Ishikawa (cell line): ENCODE results near the gene TEX29.

Experiments used
- CEBPB ChIP-seq: IDR thresholded peaks from 2 replicates; pipeline ENCODE4 v1.6.1; 2012
- CREB1 ChIP-seq: IDR thresholded peaks from 2 replicates; pipeline ENCODE4 v1.6.1; 2012; ENCODE audit warnings: low read depth
- EGR1 ChIP-seq: IDR thresholded peaks from 2 replicates; pipeline ENCODE4 v1.6.1; 2012
- EP300 ChIP-seq: IDR thresholded peaks from 2 replicates; pipeline ENCODE4 v1.6.1; 2012; ENCODE audit warnings: borderline replicate concordance
- FOXM1 ChIP-seq: IDR thresholded peaks from 2 replicates; pipeline ENCODE4 v1.6.1; 2012; ENCODE audit warnings: low read depth, borderline replicate concordance
- MAX ChIP-seq: IDR thresholded peaks from 2 replicates; pipeline ENCODE4 v1.6.1; 2012
- NFIC ChIP-seq: IDR thresholded peaks from 2 replicates; pipeline ENCODE4 v1.6.1; 2012
- RAD21 ChIP-seq: IDR thresholded peaks from 2 replicates; pipeline ENCODE4 v1.6.1; 2012; ENCODE audit warnings: low read depth
- REST ChIP-seq: IDR thresholded peaks from 2 replicates; pipeline ENCODE4 v1.6.1; 2012; ENCODE audit warnings: low read depth, mild to moderate bottlenecking
- TAF1 ChIP-seq: IDR thresholded peaks from 2 replicates; pipeline ENCODE4 v1.6.1; 2012; ENCODE audit warnings: low read depth, mild to moderate bottlenecking
- TCF12 ChIP-seq: IDR thresholded peaks from 2 replicates; pipeline ENCODE4 v1.6.1; 2012; ENCODE audit warnings: low read depth
- TEAD4 ChIP-seq: IDR thresholded peaks from 2 replicates; pipeline ENCODE4 v1.6.1; 2012
- USF1 ChIP-seq: IDR thresholded peaks from 2 replicates; pipeline ENCODE4 v1.6.1; 2012
- YY1 ChIP-seq: IDR thresholded peaks from 2 replicates; pipeline ENCODE4 v1.6.1; 2012; ENCODE audit warnings: low read depth
- ZBTB7A ChIP-seq: IDR thresholded peaks from 2 replicates; pipeline ENCODE4 v1.6.1; 2012; ENCODE audit warnings: low read depth

TEX29 gene

GRCh38 chr13:111282425-111282824, 38.0 kb upstream of the TEX29 start:
- no peak for TF ChIP-seq CEBPB
- no peak for TF ChIP-seq CREB1
- no peak for TF ChIP-seq REST
- TF ChIP-seq RAD21: no peak
- no peak for TF ChIP-seq YY1
- no peak for TF ChIP-seq TCF12
- TF ChIP-seq ZBTB7A: no peak
- TF ChIP-seq MAX: no peak
- TF ChIP-seq USF1: no peak
- TF ChIP-seq EGR1: no peak
- no peak for TF ChIP-seq TAF1
- no peak for TF ChIP-seq NFIC
- no peak for TF ChIP-seq TEAD4

- no peak for TF ChIP-seq EP300
- TF ChIP-seq REST: no peak
- no peak for TF ChIP-seq EGR1
- TF ChIP-seq ZBTB7A: no peak
- TF ChIP-seq TAF1: no peak
- no peak for TF ChIP-seq CREB1
- TF ChIP-seq RAD21: no peak
- TF ChIP-seq USF1: no peak
- TF ChIP-seq FOXM1: no peak
- no peak for TF ChIP-seq TEAD4
- TF ChIP-seq CEBPB: no peak
- no peak for TF ChIP-seq MAX
- no peak for TF ChIP-seq NFIC
- no peak for TF ChIP-seq YY1
- no peak for TF ChIP-seq TCF12
Observed at GRCh38 chr13:111282997-111283396, 37.4 kb upstream of the TEX29 start.

- no peak for TF ChIP-seq TEAD4
- no peak for TF ChIP-seq REST
- no peak for TF ChIP-seq CEBPB
- no peak for TF ChIP-seq TCF12
- no peak for TF ChIP-seq MAX
- no peak for TF ChIP-seq EP300
- TF ChIP-seq EGR1: no peak
- TF ChIP-seq NFIC: no peak
- TF ChIP-seq ZBTB7A: no peak
- TF ChIP-seq CREB1: no peak
- no peak for TF ChIP-seq FOXM1
- TF ChIP-seq TAF1: no peak
- no peak for TF ChIP-seq YY1
- no peak for TF ChIP-seq RAD21
- TF ChIP-seq USF1: no peak
Observed at GRCh38 chr13:111283457-111283856, 37.0 kb upstream of the TEX29 start.

- TF ChIP-seq TEAD4: no peak
Observed at GRCh38 chr13:111283991-111284390, 36.5 kb upstream of the TEX29 start.
